ENCODE measurements around the gene CCDC154.
A peak's percentile ranks its signal among the peaks of the same experiment; 100 is the strongest.
"Not testable (repeated sequence)": the region's sequence is repeated elsewhere in the genome, so short reads cannot be mapped to it uniquely, and the experiment has no call there.

CCDC154 gene

GRCh38 chr16:1474082-1474795, 29.9 kb upstream of the CCDC154 start:
- no peak for DNase-seq

- DNase-seq, result no peak
Observed at GRCh38 chr16:1472974-1473373, 28.6 kb upstream of the CCDC154 start.

- DNase-seq, result no peak
Observed at GRCh38 chr16:1471569-1472194, 27.3 kb upstream of the CCDC154 start.

GRCh38 chr16:1470481-1471251, 26.3 kb upstream of the CCDC154 start:
- no peak for DNase-seq

GRCh38 chr16:1469693-1470201, 25.4 kb upstream of the CCDC154 start:
- DNase-seq, result no peak

- DNase-seq, result not testable (repeated sequence)
Observed at GRCh38 chr16:1469141-1469540, 24.8 kb upstream of the CCDC154 start.

- no peak for DNase-seq
Observed at GRCh38 chr16:1468426-1468810, 24.1 kb upstream of the CCDC154 start.

GRCh38 chr16:1466968-1467521, 22.7 kb upstream of the CCDC154 start:
- DNase-seq, result no peak

- DNase-seq, result peak in 1 of 5 donors; percentile 5
Observed at GRCh38 chr16:1466054-1466453, 21.7 kb upstream of the CCDC154 start.

GRCh38 chr16:1465567-1465915, 21.2 kb upstream of the CCDC154 start:
- DNase-seq, result peak in 1 of 5 donors; percentile 10

- peak in 1 of 5 donors; percentile 7 for DNase-seq
Observed at GRCh38 chr16:1464894-1465566, 20.7 kb upstream of the CCDC154 start.

- peak in 1 of 5 donors; percentile 8 for DNase-seq
Observed at GRCh38 chr16:1464196-1464893, 20.0 kb upstream of the CCDC154 start.

- DNase-seq, result no peak
Observed at GRCh38 chr16:1461146-1461545, 16.8 kb upstream of the CCDC154 start.

- DNase-seq, result no peak
Observed at GRCh38 chr16:1460602-1461138, 16.3 kb upstream of the CCDC154 start.

- no peak for DNase-seq
Observed at GRCh38 chr16:1459967-1460366, 15.6 kb upstream of the CCDC154 start.

- no peak for DNase-seq
Observed at GRCh38 chr16:1458977-1459341, 14.6 kb upstream of the CCDC154 start.

GRCh38 chr16:1458336-1458976, 14.1 kb upstream of the CCDC154 start:
- no peak for DNase-seq

- DNase-seq, result peak in 1 of 5 donors; percentile 6
Observed at GRCh38 chr16:1457489-1458245, 13.3 kb upstream of the CCDC154 start.

GRCh38 chr16:1456951-1457350, 12.6 kb upstream of the CCDC154 start:
- DNase-seq, result peak in 1 of 5 donors; percentile 6
